ENCODE data around the gene THOC3. TPM values are rescaled to one million over a fixed set of nuclear protein-coding genes. Genes with fewer than 3 reads are reported as not detected.
"Not testable (repeated sequence)": the region's sequence is repeated elsewhere in the genome, so short reads cannot be mapped to it uniquely, and the experiment has no call there.

THOC3 gene
- total RNA-seq, 1 experiment from 2014 or later, result 70.8 TPM

GRCh38 chr5:175938489-175938888 lies 29.6 kb downstream of the THOC3 start:
- intact Hi-C loops (cut with micrococcal nuclease; ENCODE audit: unreplicated experiment); H3K36me3 ChIP-seq (ENCODE audit: control insufficient read depth, insufficient read depth, low read length); BruUV-seq (replicated peaks); H3K27me3 ChIP-seq (ENCODE audit: control insufficient read depth, insufficient read depth, low read length); CTCF ChIA-PET; H3K27ac ChIP-seq (ENCODE audit: low read length); H3K9me3 ChIP-seq (ENCODE audit: control insufficient read depth, insufficient read depth, low read depth, low read length); H3K4me3 ChIP-seq (ENCODE audit: low read depth in 2 of 2, low read length in 2 of 2); ATAC-seq; H3K4me1 ChIP-seq (ENCODE audit: control insufficient read depth, insufficient read depth, low read length); POLR2A ChIA-PET; in situ Hi-C loops (cut with HindIII; ENCODE audit: low pct_unique_long_range_greater_than_20kb, low sequenced_read_pairs); DNase-seq (ENCODE audit: low read depth, low spot score): not testable (repeated sequence)

GRCh38 chr5:175928752-175929151 lies 39.4 kb downstream of the THOC3 start:
- POLR2A ChIA-PET; H3K36me3 ChIP-seq (ENCODE audit: control insufficient read depth, insufficient read depth, low read length); intact Hi-C loops (cut with micrococcal nuclease; ENCODE audit: unreplicated experiment); H3K27me3 ChIP-seq (ENCODE audit: control insufficient read depth, insufficient read depth, low read length); in situ Hi-C loops (cut with HindIII; ENCODE audit: low pct_unique_long_range_greater_than_20kb, low sequenced_read_pairs); CTCF ChIA-PET; H3K4me3 ChIP-seq (ENCODE audit: low read depth in 2 of 2, low read length in 2 of 2); BruUV-seq (replicated peaks); ATAC-seq; H3K4me1 ChIP-seq (ENCODE audit: control insufficient read depth, insufficient read depth, low read length); DNase-seq (ENCODE audit: low read depth, low spot score); H3K27ac ChIP-seq (ENCODE audit: low read length); H3K9me3 ChIP-seq (ENCODE audit: control insufficient read depth, insufficient read depth, low read depth, low read length): not testable (repeated sequence)

GRCh38 chr5:175925106-175925505 lies 43.0 kb downstream of the THOC3 start:
- not testable (repeated sequence) for H3K27ac ChIP-seq (ENCODE audit: low read length); ATAC-seq

GRCh38 chr5:175922192-175922885 lies 45.8 kb downstream of the THOC3 start:
- Histone ChIP-seq H3K9me3 (ENCODE audit: control insufficient read depth, insufficient read depth, low read depth, low read length) (no peaks in the 10 kb centered on the region), H3K27ac (ENCODE audit: low read length) (no peak overlapping the region), H3K4me1 (ENCODE audit: control insufficient read depth, insufficient read depth, low read length) (peaks cover 4% of the 10 kb centered on the region; the same call in 1 of the 2 replicates), H3K27me3 (ENCODE audit: control insufficient read depth, insufficient read depth, low read length) (no peaks in the 10 kb centered on the region), H3K36me3 (ENCODE audit: control insufficient read depth, insufficient read depth, low read length) (no peaks in the 10 kb centered on the region), H3K4me3 (ENCODE audit: low read depth in 2 of 2, low read length in 2 of 2) (no peak overlapping the region)
- CTCF ChIA-PET, result no interaction called here
- intact Hi-C loops (cut with micrococcal nuclease; ENCODE audit: unreplicated experiment) (no loop called here), in situ Hi-C loops (cut with HindIII; ENCODE audit: low pct_unique_long_range_greater_than_20kb, low sequenced_read_pairs) (no loop called here)
- BruUV-seq (replicated peaks), result no TSS peak
- POLR2A ChIA-PET, result no interaction called here
- DNase-seq (ENCODE audit: low read depth, low spot score) (no peak), ATAC-seq (no peak)
- TF ChIP-seq TCF7L2 (IDR thresholded peaks at IDR 0.05; ENCODE audit: low read depth, low read length), result no peak
- TF ChIP-seq CTCF (IDR thresholded peaks at IDR 0.05), result no peak
- TF ChIP-seq REST (IDR thresholded peaks at IDR 0.05; ENCODE audit: insufficient read depth in 1 of 2, low read depth in 2 of 2, low read length in 1 of 2), result no peak
- no peak for TF ChIP-seq SIN3A (IDR thresholded peaks at IDR 0.05; ENCODE audit: borderline replicate concordance, insufficient read depth, low read depth, low read length)
- no peak for TF ChIP-seq POLR2AphosphoS5 (IDR thresholded peaks at IDR 0.05; ENCODE audit: low read depth, low read length)

More at GRCh38 chr5:175925106-175925505, 43.0 kb downstream of the THOC3 start:
- H3K36me3 ChIP-seq (ENCODE audit: control insufficient read depth, insufficient read depth, low read length); POLR2A ChIA-PET; in situ Hi-C loops (cut with HindIII; ENCODE audit: low pct_unique_long_range_greater_than_20kb, low sequenced_read_pairs); CTCF ChIA-PET; DNase-seq (ENCODE audit: low read depth, low spot score); H3K4me3 ChIP-seq (ENCODE audit: low read depth in 2 of 2, low read length in 2 of 2); intact Hi-C loops (cut with micrococcal nuclease; ENCODE audit: unreplicated experiment); H3K9me3 ChIP-seq (ENCODE audit: control insufficient read depth, insufficient read depth, low read depth, low read length); H3K4me1 ChIP-seq (ENCODE audit: control insufficient read depth, insufficient read depth, low read length); H3K27me3 ChIP-seq (ENCODE audit: control insufficient read depth, insufficient read depth, low read length); BruUV-seq (replicated peaks): not testable (repeated sequence)

Measured in Panc1 (cell line).